WTC11 (cell line): ENCODE measurements around the gene AQP12B. TPM values are rescaled to one million over a fixed set of nuclear protein-coding genes. Genes with fewer than 3 reads are reported as not detected.

ENCODE experiments used
- ATAC-seq: fragments of 200-7000 bp; cut with Tn5 transposase; 2 replicates; pipeline ENCODE4 v1.10.0; 2021; ENCODE audit warnings: mild to moderate bottlenecking, moderate library complexity
- CTCF ChIA-PET: fragments of 300-600 bp; sonication (Branson Sonifier 250); formaldehyde crosslinking; loops from one replicate; lab custom pipeline; 2021; ENCODE audit warnings: antibody characterized with exemption; lab: Charles Lee
- POLR2A ChIA-PET: fragments of 350-600 bp; sonication (Branson Sonifier 250); formaldehyde crosslinking; loops from one replicate; lab custom pipeline; 2021; ENCODE audit warnings: antibody characterized with exemption; lab: Charles Lee
- DNase-seq: peaks from one replicate; pipeline ENCODE4 v3.0.0; 2021; ENCODE audit warnings: low spot score
- H3K27ac Mint-ChIP-seq: 2 replicates; pipeline ENCODE4 v1.8.0; 2021; ENCODE audit warnings: mixed read lengths
- H3K27me3 Mint-ChIP-seq: 2 replicates; pipeline ENCODE4 v1.8.0; 2021; ENCODE audit warnings: low read depth, mild to moderate bottlenecking, moderate library complexity, mixed read lengths
- H3K36me3 Mint-ChIP-seq: 2 replicates; pipeline ENCODE4 v1.8.0; 2021; ENCODE audit warnings: mixed read lengths
- H3K4me1 Mint-ChIP-seq: 2 replicates; pipeline ENCODE4 v1.8.0; 2022; ENCODE audit warnings: mixed read lengths
- H3K4me3 Mint-ChIP-seq: 2 replicates; pipeline ENCODE4 v1.8.0; 2021; ENCODE audit warnings: mild to moderate bottlenecking, moderate library complexity, mixed read lengths
- H3K9me3 Mint-ChIP-seq: 2 replicates; pipeline ENCODE4 v1.8.0; 2021; ENCODE audit warnings: mixed read lengths
- AR ChIP-seq: fragments of 250-450 bp; sonication (Bioruptor Pico); IDR thresholded peaks from 2 replicates; pipeline ENCODE4 v1.9.0; 2021; ENCODE audit warnings: mild to moderate bottlenecking
- CREB1 ChIP-seq: sonication (generic); formaldehyde crosslinking; IDR thresholded peaks from 2 replicates; pipeline ENCODE4 v1.8.0; 2023; ENCODE audit warnings: mild to moderate bottlenecking, missing genetic modification reagents
- CTCF ChIP-seq: fragments of 200-600 bp; IDR thresholded peaks from 2 replicates; pipeline ENCODE4 v1.8.0; 2022; ENCODE audit warnings: antibody characterized with exemption
- E2F5 ChIP-seq: sonication (generic); formaldehyde crosslinking; IDR thresholded peaks from 2 replicates; pipeline ENCODE4 v1.8.1; 2022; ENCODE audit warnings: mild to moderate bottlenecking, moderate library complexity, missing genetic modification reagents
- ERG ChIP-seq: fragments of 250-450 bp; sonication (Bioruptor Pico); IDR thresholded peaks from 2 replicates; pipeline ENCODE4 v1.8.0; 2021; ENCODE audit warnings: mild to moderate bottlenecking
- JUN ChIP-seq: sonication (generic); formaldehyde crosslinking; IDR thresholded peaks from 2 replicates; pipeline ENCODE4 v1.8.0; 2023; ENCODE audit warnings: mild to moderate bottlenecking, missing genetic modification reagents
- PRDM15 ChIP-seq: sonication (generic); formaldehyde crosslinking; IDR thresholded peaks from 2 replicates; pipeline ENCODE4 v1.8.0; 2022; ENCODE audit warnings: missing genetic modification reagents
- PREB ChIP-seq: sonication (generic); formaldehyde crosslinking; IDR thresholded peaks from 2 replicates; pipeline ENCODE4 v1.8.1; 2022; ENCODE audit warnings: mild to moderate bottlenecking, missing genetic modification reagents, moderate library complexity, borderline replicate concordance
- RORB ChIP-seq: fragments of 250-450 bp; sonication (Bioruptor Pico); IDR thresholded peaks from 2 replicates; pipeline ENCODE4 v1.9.0; 2021; ENCODE audit warnings: mild to moderate bottlenecking
- TCF7 ChIP-seq: sonication (generic); formaldehyde crosslinking; IDR thresholded peaks from 2 replicates; pipeline ENCODE4 v1.8.0; 2022; ENCODE audit warnings: mild to moderate bottlenecking, low read depth, missing genetic modification reagents, moderate library complexity
- TEAD4 ChIP-seq: sonication (generic); formaldehyde crosslinking; IDR thresholded peaks from 2 replicates; pipeline ENCODE4 v1.8.0; 2022; ENCODE audit warnings: mild to moderate bottlenecking, missing genetic modification reagents
- ZNF281 ChIP-seq: sonication (generic); formaldehyde crosslinking; IDR thresholded peaks from 2 replicates; pipeline ENCODE4 v1.8.0; 2023; ENCODE audit warnings: mild to moderate bottlenecking, missing genetic modification reagents
- ZNF423 ChIP-seq: fragments of 250-450 bp; sonication (Bioruptor Pico); IDR thresholded peaks from 2 replicates; pipeline ENCODE4 v2.1.2; 2022; ENCODE audit warnings: mild to moderate bottlenecking, moderate library complexity
- total RNA-seq: library from RNA; stranded (reverse); gene quantifications from 3 replicates; pipeline ENCODE4 v1.2.3, GENCODE V29; 2021
- TF ChIP-seq, protein P1 (sequence below): sonication (generic); formaldehyde crosslinking; IDR thresholded peaks from 2 replicates; pipeline ENCODE4 v1.8.1; 2022; ENCODE audit warnings: low read depth, missing genetic modification reagents, borderline replicate concordance
- TF ChIP-seq, protein P2 (sequence below): sonication (generic); formaldehyde crosslinking; IDR thresholded peaks from 2 replicates; pipeline ENCODE4 v1.8.0; 2023; ENCODE audit warnings: missing genetic modification reagents

The AQP12B gene
- total RNA-seq, 1 experiment from 2014 or later: not detected

DNA sequence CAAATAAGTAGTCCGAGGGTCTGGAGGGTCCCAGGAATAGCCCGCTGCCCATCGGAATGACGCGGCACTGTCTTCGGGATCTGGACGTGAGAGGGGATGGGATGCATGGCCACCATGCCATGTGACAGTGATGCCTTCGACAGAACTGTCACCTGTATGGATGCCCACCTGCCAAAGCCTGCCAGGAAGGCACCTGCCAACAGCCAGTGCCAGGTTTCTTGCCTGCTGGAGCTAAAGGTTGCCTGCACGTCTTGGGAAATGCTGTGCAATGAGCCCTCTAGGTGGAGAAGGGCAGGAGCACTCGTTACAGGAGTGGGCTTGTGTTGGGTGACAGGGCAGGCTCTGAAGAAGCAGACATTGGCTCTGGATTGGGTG, 36.9 kb downstream of the AQP12B start:
- POLR2A ChIA-PET: no interaction called here
- DNase-seq: no peak
- Mint-ChIP-seq H3K27me3 (peaks cover 3% of the 10 kb centered on the region), H3K4me1 (peaks cover 3% of the 10 kb centered on the region; the same call in 1 of the 2 replicates), H3K27ac (no peak overlapping the region), H3K9me3 (no peaks in the 10 kb centered on the region; the same call in 1 of the 2 replicates), H3K4me3 (no peak overlapping the region), H3K36me3 (no peaks in the 10 kb centered on the region)
- CTCF ChIA-PET: no interaction called here
- no peak for ATAC-seq
- TF ChIP-seq ZNF281 (CRISPR knock-in tag): no peak
- TF ChIP-seq ERG (CRISPR knock-in tag): no peak
- TF ChIP-seq RORB (CRISPR knock-in tag): no peak
- no peak for TF ChIP-seq E2F5 (CRISPR knock-in tag)
- no peak for TF ChIP-seq TEAD4 (CRISPR knock-in tag)
- TF ChIP-seq, protein P1, sequence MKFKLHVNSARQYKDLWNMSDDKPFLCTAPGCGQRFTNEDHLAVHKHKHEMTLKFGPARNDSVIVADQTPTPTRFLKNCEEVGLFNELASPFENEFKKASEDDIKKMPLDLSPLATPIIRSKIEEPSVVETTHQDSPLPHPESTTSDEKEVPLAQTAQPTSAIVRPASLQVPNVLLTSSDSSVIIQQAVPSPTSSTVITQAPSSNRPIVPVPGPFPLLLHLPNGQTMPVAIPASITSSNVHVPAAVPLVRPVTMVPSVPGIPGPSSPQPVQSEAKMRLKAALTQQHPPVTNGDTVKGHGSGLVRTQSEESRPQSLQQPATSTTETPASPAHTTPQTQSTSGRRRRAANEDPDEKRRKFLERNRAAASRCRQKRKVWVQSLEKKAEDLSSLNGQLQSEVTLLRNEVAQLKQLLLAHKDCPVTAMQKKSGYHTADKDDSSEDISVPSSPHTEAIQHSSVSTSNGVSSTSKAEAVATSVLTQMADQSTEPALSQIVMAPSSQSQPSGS (CRISPR knock-in tag): no peak
- TF ChIP-seq, protein P2, sequence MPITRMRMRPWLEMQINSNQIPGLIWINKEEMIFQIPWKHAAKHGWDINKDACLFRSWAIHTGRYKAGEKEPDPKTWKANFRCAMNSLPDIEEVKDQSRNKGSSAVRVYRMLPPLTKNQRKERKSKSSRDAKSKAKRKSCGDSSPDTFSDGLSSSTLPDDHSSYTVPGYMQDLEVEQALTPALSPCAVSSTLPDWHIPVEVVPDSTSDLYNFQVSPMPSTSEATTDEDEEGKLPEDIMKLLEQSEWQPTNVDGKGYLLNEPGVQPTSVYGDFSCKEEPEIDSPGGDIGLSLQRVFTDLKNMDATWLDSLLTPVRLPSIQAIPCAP (CRISPR knock-in tag): no peak
- TF ChIP-seq PRDM15 (CRISPR knock-in tag): no peak

GRCh38 chr2:240645346-240645745, 37.3 kb downstream of the AQP12B start:
- ChIA-PET POLR2A (no interaction called here), CTCF (no interaction called here)
- peaks cover 3% of the 10 kb centered on the region for H3K27me3 Mint-ChIP-seq
- H3K36me3 Mint-ChIP-seq: no peaks in the 10 kb centered on the region
- H3K4me1 Mint-ChIP-seq: peaks cover 3% of the 10 kb centered on the region; the same call in 1 of the 2 replicates
- H3K4me3 Mint-ChIP-seq: no peak overlapping the region
- DNase-seq (no peak), ATAC-seq (no peak)
- H3K27ac Mint-ChIP-seq: no peak overlapping the region
- no peaks in the 10 kb centered on the region for H3K9me3 Mint-ChIP-seq
- no peak for TF ChIP-seq JUN (CRISPR knock-in tag)
- no peak for TF ChIP-seq PREB (CRISPR knock-in tag)
- no peak for TF ChIP-seq CREB1 (CRISPR knock-in tag)
- TF ChIP-seq CTCF: no peak
- TF ChIP-seq TCF7 (CRISPR knock-in tag): no peak
- no peak for TF ChIP-seq ZNF423 (CRISPR knock-in tag)
- no peak for TF ChIP-seq AR (CRISPR knock-in tag)
